GM12878 (cell line): ENCODE results near the gene BRINP2. TPM values are rescaled to one million over a fixed set of nuclear protein-coding genes. Genes with fewer than 3 reads are reported as not detected.

Experiments
- ATAC-seq: fragments of 200-7000 bp; cut with Tn5 transposase; 3 replicates; pipeline ENCODE4 v1.9.1; 2020; ENCODE audit warnings: mild to moderate bottlenecking, moderate library complexity
- BruUV-seq: library from RNA; stranded (reverse); fragments of 400-500 nt; replicated peaks from 2 replicates; lab custom pipeline; 2021; lab: Mats Ljungman, UMichigan
- CTCF ChIA-PET: fragments of 300-600 bp; sonication (Branson Sonifier 250); formaldehyde crosslinking; extraction: SDS; loops from one replicate; lab custom pipeline; 2021; ENCODE audit warnings: inconsistent platforms; lab: Yijun Ruan, JAX
- POLR2A ChIA-PET: fragments of 350-600 bp; formaldehyde crosslinking; extraction: SDS; loops from one replicate; lab custom pipeline; 2021; ENCODE audit warnings: inconsistent platforms; lab: Charles Lee
- RAD21 ChIA-PET: fragments of 300-600 bp; sonication (Branson Sonifier 250); formaldehyde crosslinking; loops from one replicate; lab custom pipeline; 2023; ENCODE audit warnings: antibody characterized with exemption; ENCODE audit not compliant: unreplicated experiment; lab: Charles Lee
- SMC1A ChIA-PET: fragments of 300-600 bp; sonication (Branson Sonifier 250); formaldehyde crosslinking; loops from one replicate; lab custom pipeline; 2023; ENCODE audit not compliant: unreplicated experiment, uncharacterized antibody; lab: Charles Lee
- DNase-seq: peaks from one replicate; pipeline ENCODE4 v3.0.0-alpha.2; 2011; ENCODE audit warnings: low read depth, low spot score
- FAIRE-seq: peaks from 3 replicates; lab custom pipeline; 2011; peaks lifted over from hg19 to GRCh38; lab: Jason Lieb, UNC
- H2AFZ ChIP-seq: 2 replicates; pipeline ENCODE4 v1.6.0; 2011; ENCODE audit warnings: low read depth, low read length, control low read depth; ENCODE audit not compliant: control insufficient read depth
- H3K27ac ChIP-seq: 2 replicates; pipeline ENCODE4 v1.5.1; 2011; ENCODE audit warnings: control low read depth; ENCODE audit not compliant: control insufficient read depth, insufficient read depth
- H3K27me3 ChIP-seq, 2 experiments: replicated peaks in 1 of 2; 2 replicates each; pipeline versions ENCODE4 v1.6.0 to v1.6.1; 2011; ENCODE audit warnings: low read length in 1 of 2; ENCODE audit not compliant: control insufficient read depth in 2 of 2, insufficient read depth in 2 of 2
- H3K36me3 ChIP-seq, 2 experiments: 2 replicates each; pipeline ENCODE4 v1.5.1; 2011; ENCODE audit warnings: low read length in 1 of 2; ENCODE audit not compliant: control insufficient read depth in 2 of 2, insufficient read depth in 2 of 2
- H3K4me1 ChIP-seq: 2 replicates; pipeline ENCODE4 v1.6.1; 2011; ENCODE audit warnings: mild to moderate bottlenecking, low read length, moderate library complexity, mixed read lengths; ENCODE audit not compliant: control insufficient read depth, insufficient read depth
- H3K4me2 ChIP-seq: 2 replicates; pipeline ENCODE4 v1.6.0; 2011; ENCODE audit warnings: control low read depth; ENCODE audit not compliant: control insufficient read depth, insufficient read depth
- H3K4me3 ChIP-seq: fragments of 200-600 bp; sonication (generic); 2 replicates; pipeline ENCODE4 v1.5.1; 2016
- H3K79me2 ChIP-seq: 2 replicates; pipeline ENCODE4 v1.6.0; 2011; ENCODE audit warnings: low read length; ENCODE audit not compliant: control insufficient read depth, insufficient read depth
- H3K9ac ChIP-seq: 2 replicates; pipeline ENCODE4 v1.8.0; 2011; ENCODE audit warnings: low read length, control low read depth, mixed read lengths; ENCODE audit not compliant: control insufficient read depth, insufficient read depth
- H3K9me3 ChIP-seq: replicated peaks from 3 replicates; pipeline ENCODE4 v1.5.1; 2011; ENCODE audit warnings: mild to moderate bottlenecking, low read length; ENCODE audit not compliant: control insufficient read depth, insufficient read depth
- H4K20me1 ChIP-seq: 2 replicates; pipeline ENCODE4 v1.6.0; 2011; ENCODE audit not compliant: control insufficient read depth, insufficient read depth
- E2F4 ChIP-seq: IDR thresholded peaks from 2 replicates; pipeline ENCODE4 v1.6.1; 2012; ENCODE audit warnings: low read depth, low read length, improper control_type of control experiment
- E4F1 ChIP-seq: fragments of 450-650 bp; IDR thresholded peaks from 2 replicates; pipeline ENCODE4 v1.6.1; 2018; ENCODE audit warnings: borderline replicate concordance, mild to moderate bottlenecking; ENCODE audit not compliant: partially characterized antibody
- NR2C1 ChIP-seq: fragments of 450-650 bp; IDR thresholded peaks from 2 replicates; pipeline ENCODE4 v1.6.1; 2017; ENCODE audit warnings: antibody characterized with exemption, mild to moderate bottlenecking, moderate library complexity
- TCF12 ChIP-seq: IDR thresholded peaks from 2 replicates; pipeline ENCODE4 v1.6.1; 2011; ENCODE audit warnings: low read depth, mild to moderate bottlenecking, low read length
- WGBS: methylation state at CpG from one replicate; pipeline ENCODE4 v1.1.6; 2016; ENCODE audit warnings: low lambda C conversion rate; ENCODE audit not compliant: insufficient replicate concordance, insufficient coverage; ENCODE audit errors: missing lambda C conversion rate; 5-methylcytosine and 5-hydroxymethylcytosine counted together
- in situ Hi-C: fragments of 300-500 bp; cut with MboI; formaldehyde crosslinking; loops from 9 replicates; pipeline ENCODE4 v1.14.3; 2018; ENCODE audit warnings: mixed read lengths
- intact Hi-C: fragments of 100-400 bp; cut with micrococcal nuclease; formaldehyde crosslinking; loops from one replicate; pipeline ENCODE4 v1.14.2; 2022; ENCODE audit not compliant: unreplicated experiment
- polyA plus RNA-seq, 11 experiments: library from polyadenylated mRNA; depleted of rRNA in 4 of 11; unstranded in 6 of 11; stranded (reverse) in 5 of 11; fragments of >200 nt; fragmentation: Nextera tagmentation in 4 of 11; fragmentation: Illumina TruSeq in 1 of 11; extraction: Ambion mirVana in 4 of 11; extraction: Trizol in 1 of 11; gene quantifications; 1 replicate in 1 of 11; 2 replicates in 10 of 11; pipeline versions ENCODE4 v1.2.1 to v1.2.3, GENCODE V29; 2011 to 2016; ENCODE audit warnings: inconsistent platforms in 2 of 11, missing spikeins in 2 of 11, low read depth in 1 of 11
- total RNA-seq, 4 experiments: library from RNA; depleted of rRNA in 3 of 4; stranded (reverse); fragments of >200 nt in 3 of 4; fragmentation: Illumina TruSeq in 1 of 4; extraction: Trizol in 1 of 4; gene quantifications; 2 replicates each; pipeline versions ENCODE4 v1.2.1 to v1.2.3, GENCODE V29; 2013 to 2021

Gene BRINP2
- total and polyA plus RNA-seq, 10 of the 15 experiments (the other 5 are each of a cell fraction or from before 2014, with no cell fraction given): 0.03 TPM; not detected in 9

GRCh38 chr1:177163844-177164379 lies 6.8 kb upstream of the BRINP2 start:
- Histone ChIP-seq H3K4me3 (no peak overlapping the region), H3K27ac (no peak overlapping the region), H3K9ac (no peak overlapping the region), H3K9me3 (no peaks in the 10 kb centered on the region), H3K36me3 (no peaks in the 10 kb centered on the region), H3K4me2 (no peak overlapping the region), H3K4me1 (no peaks in the 10 kb centered on the region), H2AFZ (no peak overlapping the region), H3K79me2 (no peaks in the 10 kb centered on the region), H3K27me3 (peaks cover 0 to 2% of the 10 kb centered on the region in 2 experiments; a peak in 3 of 4 replicates), H4K20me1 (no peaks in the 10 kb centered on the region)
- SMC1A ChIA-PET: no interaction called here
- FAIRE-seq (no peak), ATAC-seq (no peak), DNase-seq (no peak)
- 0% methylated on average over 1 of the region's 15 CpGs for WGBS
- in situ Hi-C loops: no loop called here
- CTCF ChIA-PET: interaction anchor here (2.8 kb wide), 1 partner anchor 18 kb away, joined by 12 read pairs; no protein-coding TSS in a partner anchor
- intact Hi-C loops: no loop called here
- POLR2A ChIA-PET: no interaction called here
- RAD21 ChIA-PET: no interaction called here
- TF ChIP-seq E4F1 (no peak), NR2C1 (no peak), E2F4 (no peak), TCF12 (no peak)
- BruUV-seq: no TSS peak
